ENCODE measurements around the gene TBC1D1.

Gene TBC1D1

GRCh38 chr4:37995299-37995821 is 104.5 kb downstream of the TBC1D1 start:
- no peak for DNase-seq

DNA sequence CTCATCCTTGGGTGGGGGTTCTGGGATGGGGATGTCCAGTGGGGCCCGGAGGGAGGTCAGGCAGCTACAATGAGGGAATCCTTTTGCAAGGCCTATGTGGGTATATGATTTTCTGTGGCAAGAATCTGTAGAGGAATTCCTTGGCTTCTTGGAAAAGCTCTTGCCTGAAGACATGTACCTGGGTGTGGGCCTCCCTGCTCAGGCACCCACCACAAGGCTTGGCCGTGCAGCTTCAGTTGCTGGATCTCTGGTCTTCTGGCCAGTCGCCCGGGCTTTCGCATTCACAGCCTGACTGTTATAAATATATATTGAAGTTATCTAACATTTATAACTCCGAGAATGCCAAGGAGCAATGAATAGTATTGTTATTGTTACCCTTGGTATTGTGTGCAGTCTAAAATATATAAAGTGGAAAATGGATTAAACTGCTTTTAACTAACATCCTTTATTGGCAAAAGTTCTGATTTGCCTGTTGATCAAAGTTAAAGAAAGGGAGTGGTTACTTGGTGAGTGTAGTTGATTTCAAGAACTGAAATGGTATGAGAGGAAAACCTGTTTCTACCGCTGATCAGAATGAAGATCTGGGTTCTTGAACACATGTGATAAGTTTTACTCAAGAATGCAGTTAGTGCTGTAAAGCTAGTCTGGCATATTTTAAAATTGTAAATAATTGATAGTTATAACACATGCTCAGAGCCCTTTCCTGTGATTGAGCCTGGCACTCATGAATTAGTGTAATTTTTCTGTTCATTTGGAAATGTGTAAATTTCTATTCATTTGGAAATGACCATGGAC is 105.3 kb downstream of the TBC1D1 start:
- no peak for DNase-seq

DNA sequence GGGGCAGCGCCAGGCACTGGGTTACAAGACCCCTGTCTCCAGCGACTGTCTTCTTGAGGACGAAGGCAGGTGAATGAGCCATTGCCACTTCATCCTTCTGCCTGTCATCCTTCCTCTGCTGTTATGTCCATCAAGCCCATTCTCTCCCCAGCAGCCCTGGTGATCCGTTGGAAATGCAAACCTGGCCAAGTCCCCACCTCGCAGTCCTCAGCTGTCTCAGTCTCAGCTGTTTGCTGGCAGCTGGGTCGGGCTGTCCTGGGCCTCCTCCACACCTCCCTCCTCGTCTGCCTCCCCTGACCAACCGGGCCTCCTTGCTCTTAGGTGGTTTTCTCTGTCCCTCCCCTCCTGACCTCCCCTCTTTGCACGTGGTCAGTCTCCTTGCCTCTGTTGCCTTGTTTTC is 107.3 kb downstream of the TBC1D1 start:
- DNase-seq = no peak

DNA sequence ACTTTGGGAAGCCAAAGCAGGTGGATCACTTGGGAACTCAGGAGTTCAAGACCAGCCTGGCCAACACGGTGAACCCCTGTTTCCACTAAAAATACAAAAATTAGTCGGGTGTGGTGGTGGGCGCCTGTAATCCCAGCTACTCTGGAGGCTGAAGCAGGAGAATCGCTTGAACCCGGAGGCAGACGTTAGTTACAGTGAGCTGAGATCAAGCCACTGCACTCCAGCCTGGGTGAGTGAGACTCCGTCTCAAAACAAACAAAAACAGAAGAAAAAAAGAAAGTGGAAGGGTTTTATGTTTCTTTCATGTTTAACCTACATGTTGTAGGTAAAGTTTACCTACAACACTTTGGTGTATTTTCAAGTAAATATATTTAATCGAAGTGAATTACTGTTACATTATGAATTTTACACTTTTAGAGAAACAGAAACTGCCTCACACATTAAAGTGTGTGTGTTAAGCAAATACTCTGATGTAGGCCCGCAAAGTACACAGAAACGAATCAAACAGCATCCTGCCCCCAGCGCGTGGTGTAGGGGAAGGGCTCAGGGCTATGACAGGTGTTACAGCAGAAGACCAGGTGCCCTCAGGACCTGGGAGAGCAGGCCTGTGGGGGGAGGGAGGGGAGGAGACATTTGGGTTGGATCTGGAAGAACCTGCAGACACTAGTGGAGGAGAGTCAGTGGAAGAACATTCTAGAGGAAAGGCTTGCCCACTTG is 108.3 kb downstream of the TBC1D1 start:
- DNase-seq = no peak

DNA sequence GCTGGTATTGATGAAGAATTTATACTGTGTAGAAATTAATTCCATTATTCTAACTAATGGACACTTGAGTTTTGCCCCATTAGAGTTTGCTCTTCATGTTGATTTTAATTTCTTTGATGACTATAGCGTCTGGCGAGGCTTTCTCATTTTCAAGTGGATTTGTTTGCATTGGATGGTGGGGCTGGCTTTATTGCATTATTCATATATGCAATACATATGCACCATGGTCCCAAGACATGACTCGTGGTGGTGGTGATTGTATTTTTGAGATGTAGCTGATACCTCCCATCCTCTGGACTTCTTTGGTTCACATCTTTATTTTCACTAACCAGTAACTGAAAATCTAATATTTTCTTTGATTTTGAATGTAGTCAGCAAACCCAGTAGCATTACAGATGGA is 109.1 kb downstream of the TBC1D1 start:
- DNase-seq = no peak

DNA sequence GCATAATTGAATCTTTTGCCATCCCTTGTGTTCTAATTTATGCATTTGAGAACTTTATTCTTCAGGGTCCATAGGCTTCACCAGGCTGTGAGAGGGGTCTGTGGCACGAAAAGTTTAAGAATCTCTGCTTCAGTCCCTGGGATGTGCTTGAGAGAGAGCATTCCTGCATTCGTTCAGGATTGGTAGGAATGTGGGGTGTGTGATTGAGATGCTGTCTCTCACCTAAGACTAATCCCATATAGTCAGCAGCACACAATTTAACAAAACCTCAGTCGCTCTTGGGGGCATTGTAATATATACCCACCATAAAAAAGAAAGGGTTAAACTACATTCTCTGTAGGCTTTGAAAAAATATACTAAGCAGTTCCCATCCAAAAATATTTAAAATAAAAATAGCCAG is 111.0 kb downstream of the TBC1D1 start:
- no peak for DNase-seq

- no peak for DNase-seq
These were observed 111.7 kb downstream of the TBC1D1 start for GRCh38 chr4:38002451-38003071.

- no peak for DNase-seq
These were observed 112.2 kb downstream of the TBC1D1 start for GRCh38 chr4:38003102-38003501.

- no peak for DNase-seq
These were observed 112.7 kb downstream of the TBC1D1 start for GRCh38 chr4:38003628-38004027.

DNA sequence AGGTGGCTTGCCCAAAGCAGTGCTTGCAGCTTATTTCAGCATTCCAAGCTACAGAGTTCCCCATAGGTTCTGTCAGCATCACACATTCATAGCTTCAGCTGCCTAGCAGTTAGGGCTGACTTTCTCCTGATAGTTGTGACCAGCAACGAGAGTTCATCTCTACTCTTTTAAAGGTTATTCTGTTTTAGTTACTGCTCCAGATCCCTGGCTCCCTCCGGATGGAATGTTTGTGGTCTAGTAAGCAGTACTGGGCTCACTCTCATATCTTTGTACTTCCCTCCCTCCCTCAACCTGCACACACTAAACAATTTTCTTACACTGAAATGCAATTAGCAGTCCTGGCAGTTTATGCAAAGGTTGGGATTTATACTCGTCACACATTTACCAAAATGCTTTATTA is 113.2 kb downstream of the TBC1D1 start:
- DNase-seq = no peak

DNA sequence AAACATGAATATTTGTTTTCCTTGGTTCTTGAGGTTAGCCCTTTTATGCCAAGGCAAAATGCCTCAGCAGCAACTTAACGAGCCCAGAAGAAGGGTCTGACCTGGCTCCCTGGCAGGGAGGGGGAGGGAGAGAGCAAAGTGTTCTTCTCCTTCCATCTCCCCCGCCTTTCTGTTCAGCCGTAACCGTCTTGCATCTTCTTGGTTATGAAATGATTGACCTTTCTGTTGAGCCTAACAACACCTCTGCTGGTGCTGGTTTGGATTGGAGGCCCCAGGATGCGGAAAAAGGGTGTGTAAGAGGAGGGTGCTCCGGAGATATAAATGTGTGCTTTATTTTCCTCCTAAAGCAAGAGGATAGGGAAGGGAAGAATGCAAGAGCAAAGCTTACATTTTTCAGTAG is 114.0 kb downstream of the TBC1D1 start:
- DNase-seq = no peak

DNA sequence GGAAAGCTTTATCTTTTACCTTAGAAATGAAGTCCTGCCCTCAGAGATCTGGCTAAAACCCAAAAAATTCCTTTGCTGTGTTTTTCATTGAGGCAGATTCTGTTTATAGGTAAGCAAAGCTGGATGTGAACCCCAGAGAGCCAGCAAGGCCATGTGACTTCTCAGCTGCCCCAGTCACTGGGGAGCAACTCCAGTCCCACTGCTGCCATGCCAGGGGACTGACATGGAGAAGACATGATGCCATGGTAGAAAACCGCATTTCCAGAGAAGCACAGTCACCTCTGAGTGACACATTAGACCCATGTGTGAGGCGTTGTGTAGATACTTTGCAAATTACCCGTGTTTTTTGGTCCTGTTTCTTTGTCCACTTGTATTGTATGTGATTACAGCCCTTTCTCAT is 114.8 kb downstream of the TBC1D1 start:
- DNase-seq = no peak

GRCh38 chr4:38007645-38008044 is 116.8 kb downstream of the TBC1D1 start:
- DNase-seq = no peak

DNA sequence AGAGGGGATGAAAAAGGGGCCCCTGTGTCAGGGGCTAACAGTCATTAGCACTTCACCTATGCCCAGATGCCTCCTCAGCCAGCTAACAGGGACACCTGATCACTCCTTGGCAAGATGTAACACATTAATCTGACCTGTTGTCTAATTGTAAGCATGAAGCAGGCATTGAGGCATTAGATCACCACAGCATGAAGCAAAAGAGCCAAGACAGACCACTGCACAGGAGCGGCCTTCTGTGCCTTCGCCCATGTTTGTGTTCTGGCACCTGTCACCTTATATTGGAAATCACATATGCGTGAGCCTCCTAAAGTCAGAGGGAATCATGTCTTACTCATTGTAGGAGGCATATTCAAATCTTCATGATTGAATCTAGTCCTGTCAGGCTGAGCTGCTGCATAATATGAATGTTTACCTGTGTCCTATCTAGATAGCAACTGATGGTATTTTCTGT is 117.7 kb downstream of the TBC1D1 start:
- no peak for DNase-seq

DNA sequence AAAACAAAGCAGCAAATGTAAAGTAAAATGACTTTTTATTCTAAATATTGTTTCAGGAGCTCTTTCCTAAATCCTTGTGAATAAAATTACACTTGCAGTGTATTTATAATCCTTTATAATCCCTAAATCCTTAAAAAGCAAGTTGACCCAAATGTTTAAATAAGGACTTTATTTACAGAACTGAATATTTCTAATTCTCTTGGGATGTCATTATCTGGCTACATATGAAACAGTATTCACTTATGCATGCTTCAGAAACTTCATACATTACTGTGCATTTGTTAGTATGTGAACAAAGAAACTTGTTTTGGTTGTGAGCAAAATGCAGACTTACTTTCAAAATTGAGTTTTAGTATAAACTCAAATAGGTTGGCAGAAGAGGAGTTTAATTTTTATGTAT is 118.5 kb downstream of the TBC1D1 start:
- DNase-seq = no peak

GRCh38 chr4:38009949-38010348 is 119.1 kb downstream of the TBC1D1 start:
- DNase-seq = no peak

DNA sequence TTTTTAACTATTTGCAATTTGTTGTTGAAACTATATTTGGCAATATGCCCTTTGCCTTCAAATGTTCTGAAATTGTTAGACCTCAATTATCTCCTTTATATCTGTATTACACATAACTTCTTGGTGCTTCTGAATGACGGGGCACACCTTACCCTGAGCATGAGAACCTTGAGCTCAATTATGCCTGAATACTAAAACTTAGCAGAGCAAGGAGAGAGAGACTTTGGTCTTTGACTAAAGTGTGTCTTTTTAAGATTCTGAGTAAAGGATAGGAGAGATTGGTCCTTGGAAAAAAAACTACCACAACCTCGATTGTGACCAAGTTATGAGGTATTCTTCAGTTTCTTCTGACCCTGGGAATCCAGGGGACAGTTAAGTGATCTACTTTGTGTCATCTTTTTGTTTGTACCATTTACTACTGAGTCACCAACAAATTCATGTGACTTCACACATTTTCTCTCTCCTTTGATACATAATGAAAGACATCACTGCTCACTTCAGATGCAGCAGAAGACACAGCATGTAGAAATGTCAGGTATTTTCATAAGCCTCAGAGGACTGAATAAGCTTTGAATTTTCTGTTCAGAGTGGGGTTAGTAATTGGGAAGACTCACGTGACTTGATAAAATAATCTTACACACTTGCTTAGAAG is 120.8 kb downstream of the TBC1D1 start:
- no peak for DNase-seq

DNA sequence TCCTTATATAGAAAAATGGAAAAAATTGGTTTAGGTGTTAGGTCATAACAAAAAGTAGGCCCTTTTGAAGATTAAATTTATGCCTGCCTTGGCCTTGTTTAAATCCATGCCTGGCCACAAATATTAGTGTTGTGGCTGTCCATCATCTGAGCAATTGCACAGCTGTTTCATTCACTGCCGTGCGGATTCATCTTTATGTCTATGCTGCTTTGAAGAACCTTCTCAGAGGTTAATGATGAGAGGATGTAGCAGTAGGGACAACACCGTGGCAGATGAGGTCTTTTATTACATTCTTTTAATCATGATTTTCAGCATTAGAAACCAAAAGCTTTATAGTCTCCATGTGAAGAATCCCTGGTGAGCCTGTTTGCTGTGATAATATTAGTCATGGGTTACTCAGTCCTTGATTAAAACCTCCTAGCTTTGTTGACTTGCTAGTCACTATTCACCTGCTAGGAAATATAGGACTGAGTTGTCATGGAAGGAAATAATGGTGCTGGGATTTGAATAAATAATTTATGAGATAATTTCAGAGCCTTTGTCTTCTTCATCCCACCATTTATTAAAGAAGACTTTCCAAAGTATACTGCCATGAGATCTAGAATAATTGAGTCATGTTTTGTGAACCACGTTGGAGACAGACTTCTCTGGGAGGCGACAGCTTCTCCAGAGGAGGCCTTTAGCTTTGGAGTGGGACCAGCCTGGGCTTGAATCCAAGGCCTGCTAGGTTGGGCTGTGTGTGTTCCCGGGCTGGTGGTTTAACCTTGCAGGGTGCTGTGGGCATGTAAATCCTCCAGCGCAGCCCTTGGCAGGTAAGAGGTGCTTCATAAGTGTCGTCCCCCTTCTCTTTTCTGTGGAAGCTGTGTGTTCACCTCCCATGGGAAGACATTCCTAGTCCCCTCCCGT is 122.8 kb downstream of the TBC1D1 start:
- DNase-seq = no peak

DNA sequence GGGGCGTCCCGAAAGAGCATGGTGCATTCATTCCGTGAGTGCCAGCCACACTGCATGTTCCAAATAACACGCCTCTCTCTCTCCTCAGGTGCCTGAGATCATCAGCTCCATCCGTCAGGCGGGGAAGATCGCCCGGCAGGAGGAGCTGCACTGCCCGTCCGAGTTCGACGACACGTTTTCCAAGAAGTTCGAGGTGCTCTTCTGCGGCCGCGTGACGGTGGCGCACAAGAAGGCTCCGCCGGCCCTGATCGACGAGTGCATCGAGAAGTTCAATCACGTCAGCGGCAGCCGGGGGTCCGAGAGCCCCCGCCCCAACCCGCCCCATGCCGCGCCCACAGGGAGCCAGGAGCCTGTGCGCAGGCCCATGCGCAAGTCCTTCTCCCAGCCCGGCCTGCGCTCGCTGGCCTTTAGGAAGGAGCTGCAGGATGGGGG is 123.6 kb downstream of the TBC1D1 start:
- no peak for DNase-seq

DNA sequence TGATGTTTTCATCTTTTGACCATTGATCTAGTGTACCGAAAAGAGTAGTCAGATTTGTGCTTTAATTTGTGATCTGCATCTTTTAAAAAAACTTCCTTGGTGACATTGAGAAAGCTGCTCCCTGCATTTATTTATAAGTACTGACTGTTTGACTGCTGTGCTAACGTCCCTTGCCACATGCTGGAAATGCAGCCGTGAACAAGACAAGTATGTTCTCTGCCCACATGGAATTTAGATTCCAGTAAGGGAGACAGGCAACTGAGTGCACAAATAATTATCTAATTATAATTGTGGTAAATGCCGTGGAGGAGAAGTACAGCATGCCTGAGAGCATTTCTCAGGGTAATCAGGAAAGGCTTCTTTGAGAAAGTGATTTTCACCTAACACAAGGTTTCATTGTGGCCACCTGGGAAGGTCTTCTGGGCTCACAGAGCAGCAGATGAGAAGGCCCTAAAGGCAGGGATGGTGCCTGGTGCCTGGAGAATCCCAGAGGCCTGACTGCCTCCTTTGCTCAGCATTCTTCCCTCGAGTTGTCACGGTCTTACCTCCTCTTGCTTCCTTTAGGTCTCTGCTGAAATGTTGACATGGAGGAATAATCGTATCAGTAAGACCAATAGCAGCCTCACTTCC is 125.1 kb downstream of the TBC1D1 start:
- DNase-seq = no peak

- no peak for DNase-seq
These were observed 125.8 kb downstream of the TBC1D1 start for GRCh38 chr4:38016698-38017097.

DNA sequence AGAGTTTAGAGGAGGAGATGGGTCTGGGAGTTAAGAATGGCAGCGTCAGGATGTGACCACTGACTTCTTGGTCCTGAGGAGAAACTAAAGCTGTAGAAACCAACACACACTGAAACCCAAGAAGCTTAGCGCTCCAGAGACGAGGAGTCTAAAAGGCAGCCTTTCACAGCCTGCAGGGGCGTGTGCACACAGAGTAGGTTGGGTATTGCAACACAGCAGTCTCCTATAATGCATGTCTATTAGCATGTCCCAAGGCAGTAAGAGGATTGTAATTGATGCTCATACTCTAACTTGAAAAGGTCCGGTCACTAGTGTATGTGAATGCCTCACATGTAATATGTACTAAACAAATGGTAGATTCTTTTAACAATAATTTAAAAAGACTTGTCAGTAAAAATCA is 126.7 kb downstream of the TBC1D1 start:
- DNase-seq = no peak
